ENCODE data around the gene HIGD1A. TPM values are rescaled to one million over a fixed set of nuclear protein-coding genes. Genes with fewer than 3 reads are reported as not detected.

Gene HIGD1A
- total and polyA plus RNA-seq, 9 of the 15 experiments (the other 6 are each of a cell fraction or from before 2014, with no cell fraction given), result 165 to 1,185 (median 333) TPM

DNA sequence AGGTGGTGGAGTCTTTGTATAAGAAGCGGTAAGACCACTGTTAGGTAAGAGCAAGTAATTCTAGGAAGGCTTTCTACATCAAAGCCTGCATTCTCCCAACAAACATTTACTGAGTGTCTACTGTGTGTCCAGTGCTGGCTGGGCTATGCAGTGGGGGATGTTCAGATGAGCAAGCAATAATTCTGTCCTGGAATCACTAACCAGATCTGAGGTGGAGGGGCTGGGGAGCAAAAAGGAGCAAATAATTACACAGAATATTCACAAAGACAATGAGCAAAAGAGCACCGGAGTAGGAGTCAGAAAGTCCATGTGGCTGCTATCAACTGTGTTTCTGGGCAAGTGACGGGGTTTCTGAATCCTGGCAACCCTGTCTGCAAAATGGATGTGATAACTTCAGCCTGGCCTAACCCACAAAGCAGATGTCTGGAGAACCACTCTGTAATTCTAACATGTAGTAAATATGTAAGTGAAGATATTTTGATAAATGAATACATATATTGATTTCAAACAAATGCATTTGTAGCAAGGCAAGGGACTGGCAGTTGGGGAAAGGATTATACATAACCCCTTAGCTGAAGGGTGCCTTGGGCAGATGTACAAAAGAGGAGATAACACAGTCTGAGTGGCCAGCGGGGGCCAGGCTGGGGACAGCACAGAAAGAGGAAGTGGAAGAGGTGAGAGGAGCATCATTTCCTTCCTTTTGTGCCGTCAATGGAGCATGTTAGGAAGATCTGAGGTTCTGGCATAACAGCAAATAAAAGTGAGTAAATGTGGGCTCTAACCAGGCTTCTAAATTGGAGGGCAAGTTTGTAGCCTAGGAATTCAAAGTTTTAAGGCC is 42.6 kb upstream of the HIGD1A start (continued):
- TF ChIP-seq, protein P1, sequence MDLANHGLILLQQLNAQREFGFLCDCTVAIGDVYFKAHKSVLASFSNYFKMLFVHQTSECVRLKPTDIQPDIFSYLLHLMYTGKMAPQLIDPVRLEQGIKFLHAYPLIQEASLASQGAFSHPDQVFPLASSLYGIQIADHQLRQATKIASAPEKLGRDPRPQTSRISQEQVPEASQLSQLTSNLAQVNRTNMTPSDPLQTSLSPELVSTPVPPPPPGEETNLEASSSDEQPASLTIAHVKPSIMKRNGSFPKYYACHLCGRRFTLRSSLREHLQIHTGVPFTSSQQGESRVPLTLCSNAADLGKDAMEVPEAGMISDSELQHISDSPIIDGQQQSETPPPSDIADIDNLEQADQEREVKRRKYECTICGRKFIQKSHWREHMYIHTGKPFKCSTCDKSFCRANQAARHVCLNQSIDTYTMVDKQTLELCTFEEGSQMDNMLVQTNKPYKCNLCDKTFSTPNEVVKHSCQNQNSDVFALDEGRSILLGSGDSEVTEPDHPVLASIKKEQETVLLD (IDR thresholded peaks at IDR 0.05), result no peak
- TF ChIP-seq, protein P2, sequence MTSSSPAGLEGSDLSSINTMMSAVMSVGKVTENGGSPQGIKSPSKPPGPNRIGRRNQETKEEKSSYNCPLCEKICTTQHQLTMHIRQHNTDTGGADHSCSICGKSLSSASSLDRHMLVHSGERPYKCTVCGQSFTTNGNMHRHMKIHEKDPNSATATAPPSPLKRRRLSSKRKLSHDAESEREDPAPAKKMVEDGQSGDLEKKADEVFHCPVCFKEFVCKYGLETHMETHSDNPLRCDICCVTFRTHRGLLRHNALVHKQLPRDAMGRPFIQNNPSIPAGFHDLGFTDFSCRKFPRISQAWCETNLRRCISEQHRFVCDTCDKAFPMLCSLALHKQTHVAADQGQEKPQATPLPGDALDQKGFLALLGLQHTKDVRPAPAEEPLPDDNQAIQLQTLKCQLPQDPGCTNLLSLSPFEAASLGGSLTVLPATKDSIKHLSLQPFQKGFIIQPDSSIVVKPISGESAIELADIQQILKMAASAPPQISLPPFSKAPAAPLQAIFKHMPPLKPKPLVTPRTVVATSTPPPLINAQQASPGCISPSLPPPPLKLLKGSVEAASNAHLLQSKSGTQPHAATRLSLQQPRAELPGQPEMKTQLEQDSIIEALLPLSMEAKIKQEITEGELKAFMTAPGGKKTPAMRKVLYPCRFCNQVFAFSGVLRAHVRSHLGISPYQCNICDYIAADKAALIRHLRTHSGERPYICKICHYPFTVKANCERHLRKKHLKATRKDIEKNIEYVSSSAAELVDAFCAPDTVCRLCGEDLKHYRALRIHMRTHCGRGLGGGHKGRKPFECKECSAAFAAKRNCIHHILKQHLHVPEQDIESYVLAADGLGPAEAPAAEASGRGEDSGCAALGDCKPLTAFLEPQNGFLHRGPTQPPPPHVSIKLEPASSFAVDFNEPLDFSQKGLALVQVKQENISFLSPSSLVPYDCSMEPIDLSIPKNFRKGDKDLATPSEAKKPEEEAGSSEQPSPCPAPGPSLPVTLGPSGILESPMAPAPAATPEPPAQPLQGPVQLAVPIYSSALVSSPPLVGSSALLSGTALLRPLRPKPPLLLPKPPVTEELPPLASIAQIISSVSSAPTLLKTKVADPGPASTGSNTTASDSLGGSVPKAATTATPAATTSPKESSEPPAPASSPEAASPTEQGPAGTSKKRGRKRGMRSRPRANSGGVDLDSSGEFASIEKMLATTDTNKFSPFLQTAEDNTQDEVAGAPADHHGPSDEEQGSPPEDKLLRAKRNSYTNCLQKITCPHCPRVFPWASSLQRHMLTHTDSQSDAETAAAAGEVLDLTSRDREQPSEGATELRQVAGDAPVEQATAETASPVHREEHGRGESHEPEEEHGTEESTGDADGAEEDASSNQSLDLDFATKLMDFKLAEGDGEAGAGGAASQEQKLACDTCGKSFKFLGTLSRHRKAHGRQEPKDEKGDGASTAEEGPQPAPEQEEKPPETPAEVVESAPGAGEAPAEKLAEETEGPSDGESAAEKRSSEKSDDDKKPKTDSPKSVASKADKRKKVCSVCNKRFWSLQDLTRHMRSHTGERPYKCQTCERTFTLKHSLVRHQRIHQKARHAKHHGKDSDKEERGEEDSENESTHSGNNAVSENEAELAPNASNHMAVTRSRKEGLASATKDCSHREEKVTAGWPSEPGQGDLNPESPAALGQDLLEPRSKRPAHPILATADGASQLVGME (CRISPR knock-in tag; IDR thresholded peaks at IDR 0.05), result peak; percentile 68; the same call in 1 of the 2 replicates
- TF ChIP-seq L3MBTL2 (IDR thresholded peaks at IDR 0.05) (0 out of 2 replicates have a peak, but pooled peaks have one; percentile 54), SRSF1 (IDR thresholded peaks at IDR 0.05; ENCODE audit: low read depth, low read length) (no peak), RBM14 (IDR thresholded peaks at IDR 0.05; ENCODE audit: borderline replicate concordance, insufficient read depth, low read depth, low read length) (no peak), RCOR1 (IDR thresholded peaks at IDR 0.05; ENCODE audit: borderline replicate concordance in 1 of 2, low read depth in 2 of 2, low read length in 2 of 2) (peak in 1 of 2 experiments; percentile 88; a peak in 2 of 4 replicates)
- TF ChIP-seq, protein P3, sequence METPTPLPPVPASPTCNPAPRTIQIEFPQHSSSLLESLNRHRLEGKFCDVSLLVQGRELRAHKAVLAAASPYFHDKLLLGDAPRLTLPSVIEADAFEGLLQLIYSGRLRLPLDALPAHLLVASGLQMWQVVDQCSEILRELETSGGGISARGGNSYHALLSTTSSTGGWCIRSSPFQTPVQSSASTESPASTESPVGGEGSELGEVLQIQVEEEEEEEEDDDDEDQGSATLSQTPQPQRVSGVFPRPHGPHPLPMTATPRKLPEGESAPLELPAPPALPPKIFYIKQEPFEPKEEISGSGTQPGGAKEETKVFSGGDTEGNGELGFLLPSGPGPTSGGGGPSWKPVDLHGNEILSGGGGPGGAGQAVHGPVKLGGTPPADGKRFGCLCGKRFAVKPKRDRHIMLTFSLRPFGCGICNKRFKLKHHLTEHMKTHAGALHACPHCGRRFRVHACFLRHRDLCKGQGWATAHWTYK (CRISPR knock-in tag; IDR thresholded peaks at IDR 0.05), result no peak
- TF ChIP-seq, protein P4, sequence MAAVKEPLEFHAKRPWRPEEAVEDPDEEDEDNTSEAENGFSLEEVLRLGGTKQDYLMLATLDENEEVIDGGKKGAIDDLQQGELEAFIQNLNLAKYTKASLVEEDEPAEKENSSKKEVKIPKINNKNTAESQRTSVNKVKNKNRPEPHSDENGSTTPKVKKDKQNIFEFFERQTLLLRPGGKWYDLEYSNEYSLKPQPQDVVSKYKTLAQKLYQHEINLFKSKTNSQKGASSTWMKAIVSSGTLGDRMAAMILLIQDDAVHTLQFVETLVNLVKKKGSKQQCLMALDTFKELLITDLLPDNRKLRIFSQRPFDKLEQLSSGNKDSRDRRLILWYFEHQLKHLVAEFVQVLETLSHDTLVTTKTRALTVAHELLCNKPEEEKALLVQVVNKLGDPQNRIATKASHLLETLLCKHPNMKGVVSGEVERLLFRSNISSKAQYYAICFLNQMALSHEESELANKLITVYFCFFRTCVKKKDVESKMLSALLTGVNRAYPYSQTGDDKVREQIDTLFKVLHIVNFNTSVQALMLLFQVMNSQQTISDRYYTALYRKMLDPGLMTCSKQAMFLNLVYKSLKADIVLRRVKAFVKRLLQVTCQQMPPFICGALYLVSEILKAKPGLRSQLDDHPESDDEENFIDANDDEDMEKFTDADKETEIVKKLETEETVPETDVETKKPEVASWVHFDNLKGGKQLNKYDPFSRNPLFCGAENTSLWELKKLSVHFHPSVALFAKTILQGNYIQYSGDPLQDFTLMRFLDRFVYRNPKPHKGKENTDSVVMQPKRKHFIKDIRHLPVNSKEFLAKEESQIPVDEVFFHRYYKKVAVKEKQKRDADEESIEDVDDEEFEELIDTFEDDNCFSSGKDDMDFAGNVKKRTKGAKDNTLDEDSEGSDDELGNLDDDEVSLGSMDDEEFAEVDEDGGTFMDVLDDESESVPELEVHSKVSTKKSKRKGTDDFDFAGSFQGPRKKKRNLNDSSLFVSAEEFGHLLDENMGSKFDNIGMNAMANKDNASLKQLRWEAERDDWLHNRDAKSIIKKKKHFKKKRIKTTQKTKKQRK (IDR thresholded peaks at IDR 0.05; ENCODE audit: borderline replicate concordance, low read depth, low read length), result no peak
